ENCODE measurements around the gene CHD6. TPM values are rescaled to one million over a fixed set of nuclear protein-coding genes. Genes with fewer than 3 reads are reported as not detected.
"Not testable (repeated sequence)": the region's sequence is repeated elsewhere in the genome, so short reads cannot be mapped to it uniquely, and the experiment has no call there.

CHD6 gene
- polyA plus RNA-seq, 3 donors from 2014 or later = 35.1 to 57.9 (median 42.0) TPM

- DNase-seq = no peak
- H3K27me3 Mint-ChIP-seq (ENCODE audit: low read depth in 3 of 3) = peaks cover 0 to 2% (median 0%) of the 10 kb centered on the region in 3 donors
Measured at GRCh38 chr20:41538810-41539596, 79.2 kb downstream of the CHD6 start.

GRCh38 chr20:41537865-41538264 lies 80.3 kb downstream of the CHD6 start:
- peaks cover 0 to 4% (median 0%) of the 10 kb centered on the region in 6 donors for H3K9me3 Mint-ChIP-seq
- no peak for DNase-seq
- H3K4me1 Mint-ChIP-seq = peaks cover 19 to 44% of the 10 kb centered on the region in 2 donors
- peaks cover 0 to 2% (median 0%) of the 10 kb centered on the region in 3 donors for H3K27me3 Mint-ChIP-seq (ENCODE audit: low read depth in 3 of 3)
- peaks cover 17 to 21% (median 18%) of the 10 kb centered on the region in 3 donors for H3K36me3 Mint-ChIP-seq
- no peak overlapping the region for H3K4me3 Mint-ChIP-seq
- H3K27ac Mint-ChIP-seq = no peak overlapping the region

More at GRCh38 chr20:41538810-41539596, 79.2 kb downstream of the CHD6 start:
- Mint-ChIP-seq H3K4me1 (peaks cover 15 to 39% of the 10 kb centered on the region in 2 donors), H3K9me3 (peaks cover 0 to 4% (median 0%) of the 10 kb centered on the region in 6 donors), H3K36me3 (peaks cover 13 to 16% (median 14%) of the 10 kb centered on the region in 3 donors), H3K4me3 (no peak overlapping the region), H3K27ac (peak overlapping the region in 2 of 6 donors; percentile 37 to 55)

DNA sequence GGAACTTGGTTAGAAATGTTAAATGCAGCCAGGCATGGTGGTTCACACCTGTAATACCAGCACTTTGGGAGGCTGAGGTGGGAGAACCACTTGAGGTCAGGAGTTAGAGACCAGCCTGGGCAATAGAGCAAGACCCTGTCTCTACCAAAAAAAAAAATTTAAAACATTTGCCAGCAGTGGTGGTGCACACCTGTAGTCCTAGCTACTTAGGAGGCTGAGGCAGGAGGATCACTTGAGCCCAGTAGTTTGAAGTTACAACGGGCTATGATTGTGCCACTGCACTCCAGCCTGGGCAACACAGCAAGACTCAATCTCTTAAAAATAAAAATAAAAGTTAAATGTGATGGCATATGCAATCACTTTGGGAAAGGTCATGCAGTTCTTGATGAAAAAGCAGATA lies 82.6 kb downstream of the CHD6 start:
- H3K27ac Mint-ChIP-seq; H3K27me3 Mint-ChIP-seq (ENCODE audit: low read depth in 3 of 3); H3K4me3 Mint-ChIP-seq; DNase-seq; H3K9me3 Mint-ChIP-seq: not testable (repeated sequence)
- Mint-ChIP-seq H3K36me3 (peaks cover 23 to 30% (median 29%) of the 10 kb centered on the region in 3 donors), H3K4me1 (peaks cover 16 to 34% of the 10 kb centered on the region in 2 donors)

- Mint-ChIP-seq H3K27me3 (ENCODE audit: low read depth in 3 of 3) (no peaks in the 10 kb centered on the region), H3K9me3 (peaks cover 0 to 4% (median 0%) of the 10 kb centered on the region in 6 donors), H3K36me3 (peaks cover 23 to 32% (median 29%) of the 10 kb centered on the region in 3 donors), H3K4me3 (no peak overlapping the region), H3K27ac (no peak overlapping the region), H3K4me1 (peaks cover 11 to 27% of the 10 kb centered on the region in 2 donors)
- DNase-seq = no peak
Measured at GRCh38 chr20:41534842-41535241, 83.3 kb downstream of the CHD6 start.

GRCh38 chr20:41534170-41534569 lies 84.0 kb downstream of the CHD6 start:
- Mint-ChIP-seq H3K27me3 (ENCODE audit: low read depth in 3 of 3) (no peaks in the 10 kb centered on the region), H3K9me3 (peaks cover 0 to 4% (median 0%) of the 10 kb centered on the region in 6 donors), H3K27ac (peak overlapping the region in 1 of 6 donors; percentile 54), H3K4me1 (peaks cover 14 to 29% of the 10 kb centered on the region in 2 donors), H3K4me3 (no peak overlapping the region), H3K36me3 (peaks cover 26 to 34% (median 27%) of the 10 kb centered on the region in 3 donors)
- DNase-seq = no peak

DNA sequence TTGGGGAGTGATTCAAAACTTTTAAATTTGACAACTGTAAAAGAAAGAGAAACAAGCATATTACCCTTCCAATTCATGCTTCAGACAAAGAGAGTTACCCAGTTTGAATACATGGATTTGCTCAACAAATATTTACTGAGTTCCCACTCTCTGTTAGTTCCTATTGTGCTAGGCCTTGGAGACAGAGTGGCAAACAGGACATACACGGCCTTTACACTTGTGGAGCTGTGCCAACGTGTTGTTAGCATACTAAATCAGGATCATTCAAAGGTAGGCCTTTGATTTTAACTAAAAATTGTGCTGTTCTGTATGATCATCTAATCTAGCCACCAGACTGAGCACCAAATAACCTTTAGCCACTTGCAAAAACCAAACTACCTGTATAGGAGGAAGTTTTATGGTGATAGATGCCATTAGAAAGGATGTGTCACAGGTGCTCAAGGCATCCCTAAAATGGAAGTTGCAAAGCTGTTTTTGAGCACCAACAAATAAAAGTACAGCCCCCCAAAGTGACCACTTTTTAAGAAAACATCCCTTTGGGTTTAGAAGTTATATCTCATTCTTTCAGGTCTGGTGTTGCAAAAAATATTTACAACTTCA lies 84.5 kb downstream of the CHD6 start:
- H3K27me3 Mint-ChIP-seq (ENCODE audit: low read depth in 3 of 3) = no peaks in the 10 kb centered on the region
- DNase-seq = no peak
- H3K36me3 Mint-ChIP-seq = peaks cover 22 to 31% (median 23%) of the 10 kb centered on the region in 3 donors
- no peak overlapping the region for H3K27ac Mint-ChIP-seq
- H3K9me3 Mint-ChIP-seq = peaks cover 0 to 4% (median 0%) of the 10 kb centered on the region in 6 donors
- no peak overlapping the region for H3K4me3 Mint-ChIP-seq
- H3K4me1 Mint-ChIP-seq = peaks cover 12 to 26% of the 10 kb centered on the region in 2 donors

DNA sequence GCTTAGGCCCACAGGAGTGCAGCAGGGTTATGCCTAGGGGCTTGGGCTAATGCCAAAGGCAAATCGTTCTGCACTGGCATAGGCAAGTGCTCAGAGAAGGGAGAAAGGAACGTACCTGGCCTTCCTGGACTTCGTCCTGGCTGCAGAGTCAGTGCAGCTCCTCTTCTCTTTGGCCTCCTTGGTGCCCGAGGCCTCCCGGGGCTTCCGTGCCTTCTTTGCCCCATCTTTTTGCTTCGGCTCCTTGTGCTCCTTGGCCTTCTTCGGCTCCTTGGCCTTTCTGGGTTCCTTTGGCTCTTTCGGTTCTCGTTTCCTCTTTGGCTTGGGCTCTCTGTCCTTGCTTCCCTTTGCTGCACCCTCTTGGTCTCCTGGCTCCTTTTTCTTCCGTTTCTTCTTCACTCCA lies 85.2 kb downstream of the CHD6 start:
- Mint-ChIP-seq H3K4me1 (peaks cover 12 to 26% of the 10 kb centered on the region in 2 donors), H3K9me3 (peaks cover 0 to 3% (median 0%) of the 10 kb centered on the region in 6 donors), H3K4me3 (no peak overlapping the region), H3K36me3 (peaks cover 22 to 30% (median 23%) of the 10 kb centered on the region in 3 donors), H3K27me3 (ENCODE audit: low read depth in 3 of 3) (no peaks in the 10 kb centered on the region), H3K27ac (no peak overlapping the region)
- no peak for DNase-seq

GRCh38 chr20:41531518-41532275 lies 86.5 kb downstream of the CHD6 start:
- Mint-ChIP-seq H3K9me3 (no peaks in the 10 kb centered on the region), H3K36me3 (peaks cover 14 to 23% (median 16%) of the 10 kb centered on the region in 3 donors), H3K4me3 (no peak overlapping the region), H3K27me3 (ENCODE audit: low read depth in 3 of 3) (no peaks in the 10 kb centered on the region), H3K4me1 (peaks cover 16 to 32% of the 10 kb centered on the region in 2 donors), H3K27ac (no peak overlapping the region)
- no peak for DNase-seq

DNA sequence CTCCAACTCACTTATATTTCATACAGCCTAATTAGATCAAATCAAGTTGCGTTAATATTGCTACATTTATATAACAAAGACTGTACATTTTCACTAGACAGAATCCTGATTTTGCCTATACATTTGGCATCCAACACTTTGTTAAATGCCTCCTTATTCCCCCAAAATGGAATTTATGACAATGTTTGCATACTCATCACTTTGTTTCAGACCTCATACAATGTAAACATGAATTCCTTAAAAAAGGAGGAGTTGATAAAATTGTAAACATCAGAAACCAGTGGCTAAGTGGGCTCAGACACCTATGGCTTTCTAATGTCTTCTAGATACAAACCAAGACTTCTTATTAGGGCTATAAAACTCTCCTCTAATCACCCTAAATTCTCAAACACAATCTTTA lies 87.3 kb downstream of the CHD6 start:
- DNase-seq = no peak
- Mint-ChIP-seq H3K36me3 (peaks cover 14 to 23% (median 16%) of the 10 kb centered on the region in 3 donors), H3K27ac (no peak overlapping the region), H3K4me1 (peaks cover 24 to 39% of the 10 kb centered on the region in 2 donors), H3K4me3 (no peak overlapping the region), H3K9me3 (no peaks in the 10 kb centered on the region), H3K27me3 (ENCODE audit: low read depth in 3 of 3) (no peaks in the 10 kb centered on the region)

- H3K4me3 Mint-ChIP-seq = no peak overlapping the region
- H3K27me3 Mint-ChIP-seq (ENCODE audit: low read depth in 3 of 3) = no peaks in the 10 kb centered on the region
- peaks cover 0 to 2% (median 0%) of the 10 kb centered on the region in 6 donors for H3K9me3 Mint-ChIP-seq
- H3K4me1 Mint-ChIP-seq = peaks cover 39 to 52% of the 10 kb centered on the region in 2 donors
- no peak overlapping the region for H3K27ac Mint-ChIP-seq
- peaks cover 0 to 10% (median 4%) of the 10 kb centered on the region in 3 donors for H3K36me3 Mint-ChIP-seq
- no peak for DNase-seq
Measured at GRCh38 chr20:41526327-41526726, 91.8 kb downstream of the CHD6 start.

DNA sequence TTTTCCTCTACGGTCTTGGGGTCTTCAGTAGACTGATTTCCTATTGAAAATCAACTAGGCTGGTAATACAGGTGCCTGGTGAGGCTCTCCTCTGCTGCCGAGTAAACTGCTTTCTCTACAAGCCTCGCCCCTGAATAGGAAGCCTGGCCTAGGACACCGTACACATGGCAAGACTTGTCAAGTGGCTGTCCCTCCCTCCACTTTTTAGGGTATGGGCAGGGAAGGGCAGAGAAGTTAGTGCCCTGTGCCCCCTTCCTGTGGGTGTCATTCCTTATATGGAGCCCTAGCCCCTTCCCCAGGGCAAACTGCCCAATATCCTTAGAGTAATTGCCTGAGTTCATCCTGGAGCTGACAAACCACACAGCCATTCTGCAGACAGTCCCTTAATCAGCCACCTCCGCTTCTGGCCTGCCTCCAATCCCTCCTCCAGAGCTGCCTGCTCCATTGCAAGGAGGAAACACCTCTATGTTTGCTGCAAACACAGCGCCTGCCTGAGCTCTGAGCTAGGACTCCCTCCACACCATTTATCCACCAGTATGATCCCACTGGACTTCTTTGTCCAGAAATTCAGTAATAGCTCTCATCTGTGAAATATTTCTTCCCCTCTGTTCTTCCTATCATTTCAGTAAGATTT lies 93.1 kb downstream of the CHD6 start:
- Mint-ChIP-seq H3K27me3 (ENCODE audit: low read depth in 3 of 3) (no peaks in the 10 kb centered on the region), H3K4me3 (no peak overlapping the region), H3K9me3 (peaks cover 0 to 2% (median 0%) of the 10 kb centered on the region in 6 donors), H3K27ac (peak overlapping the region in 4 of 6 donors; percentile 15 to 67 (median 36)), H3K36me3 (peaks cover 0 to 5% (median 4%) of the 10 kb centered on the region in 3 donors), H3K4me1 (peaks cover 42 to 58% of the 10 kb centered on the region in 2 donors)
- DNase-seq = no peak

GRCh38 chr20:41523857-41524256 lies 94.3 kb downstream of the CHD6 start:
- Mint-ChIP-seq H3K9me3 (peaks cover 0 to 2% (median 0%) of the 10 kb centered on the region in 6 donors), H3K27me3 (ENCODE audit: low read depth in 3 of 3) (no peaks in the 10 kb centered on the region), H3K36me3 (peaks cover 0 to 6% (median 0%) of the 10 kb centered on the region in 3 donors), H3K27ac (no peak overlapping the region), H3K4me1 (peaks cover 38 to 52% of the 10 kb centered on the region in 2 donors), H3K4me3 (no peak overlapping the region)
- no peak for DNase-seq

DNA sequence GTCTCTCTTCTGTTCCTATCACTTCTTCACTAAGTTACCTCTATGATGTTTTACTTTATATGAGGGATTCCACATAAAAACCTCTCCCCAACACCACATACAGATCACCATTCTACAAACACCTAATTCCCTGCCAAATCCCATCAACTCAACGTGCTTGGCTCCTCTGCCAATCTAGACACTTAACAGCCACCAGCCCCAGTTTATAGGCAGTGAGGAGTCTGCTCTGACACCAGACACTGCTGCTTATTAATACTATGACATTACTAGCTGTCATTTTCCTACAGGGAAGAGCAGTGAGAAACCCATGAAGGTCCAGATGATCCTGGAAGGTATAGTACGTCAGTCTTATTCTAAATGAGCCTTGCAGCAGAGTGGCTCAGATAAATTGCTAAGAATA lies 104.3 kb downstream of the CHD6 start:
- Mint-ChIP-seq H3K27me3 (ENCODE audit: low read depth in 3 of 3) (peaks cover 0 to 2% (median 0%) of the 10 kb centered on the region in 3 donors), H3K9me3 (no peaks in the 10 kb centered on the region), H3K36me3 (peaks cover 25 to 36% (median 33%) of the 10 kb centered on the region in 3 donors), H3K4me3 (no peak overlapping the region), H3K4me1 (peaks cover 10 to 34% of the 10 kb centered on the region in 2 donors), H3K27ac (no peak overlapping the region)
- no peak for DNase-seq

Data from immature natural killer cell (primary cell).